NCI-H2196 (cell line): Measurements from ENCODE around the gene QRFP.

Experiments
- DNase-seq: peaks from one replicate; lab custom pipeline; 2025; ENCODE audit not compliant: unreplicated experiment; lab: John Stamatoyannopoulos, UW

The QRFP gene

DNA sequence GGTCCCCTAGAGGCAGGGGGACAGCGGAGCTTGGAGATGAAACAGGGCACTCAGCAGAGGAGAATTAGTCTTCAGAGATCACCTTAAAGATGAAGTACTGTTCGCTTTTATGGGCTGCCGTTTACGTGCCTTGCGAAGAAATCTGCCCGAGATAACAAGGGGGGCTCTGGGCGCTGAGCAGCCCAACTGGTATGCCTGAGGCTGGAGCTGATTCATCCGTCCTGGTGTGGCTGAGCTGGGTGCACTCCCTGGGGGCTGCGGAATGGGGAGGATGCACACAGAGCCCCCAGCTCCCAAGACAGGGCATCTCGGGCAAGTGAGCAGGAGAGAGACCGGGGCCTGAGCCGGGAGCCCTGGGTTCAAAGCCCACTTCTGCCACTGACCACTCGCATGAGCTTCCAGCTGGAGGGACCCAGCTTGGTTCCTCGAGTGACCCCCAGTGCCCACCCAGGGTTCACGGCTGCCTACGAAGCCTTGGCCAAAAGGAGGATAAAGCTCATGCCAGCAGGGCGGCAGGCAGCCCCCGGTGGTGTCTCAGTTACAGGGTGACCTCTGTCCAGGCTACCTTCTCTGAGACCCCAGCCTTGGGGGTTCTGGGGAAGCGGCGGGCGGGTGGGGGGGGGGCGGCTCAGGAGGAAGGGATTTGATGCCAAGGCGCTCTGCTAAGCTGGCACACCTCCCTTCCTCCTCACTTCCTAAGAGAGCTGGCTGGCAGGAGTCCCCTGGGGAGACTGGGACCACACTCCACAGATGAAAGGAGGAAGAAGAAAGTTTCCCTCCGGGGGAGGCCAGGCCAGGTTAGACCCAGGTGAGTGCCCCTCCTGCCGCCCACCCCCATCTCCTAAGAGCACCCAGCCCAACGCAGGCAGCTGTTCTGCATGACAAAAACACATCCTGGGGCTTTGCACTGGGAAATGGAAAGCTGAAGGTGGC lies 36.8 kb upstream of the QRFP start:
- DNase-seq: no peak

DNA sequence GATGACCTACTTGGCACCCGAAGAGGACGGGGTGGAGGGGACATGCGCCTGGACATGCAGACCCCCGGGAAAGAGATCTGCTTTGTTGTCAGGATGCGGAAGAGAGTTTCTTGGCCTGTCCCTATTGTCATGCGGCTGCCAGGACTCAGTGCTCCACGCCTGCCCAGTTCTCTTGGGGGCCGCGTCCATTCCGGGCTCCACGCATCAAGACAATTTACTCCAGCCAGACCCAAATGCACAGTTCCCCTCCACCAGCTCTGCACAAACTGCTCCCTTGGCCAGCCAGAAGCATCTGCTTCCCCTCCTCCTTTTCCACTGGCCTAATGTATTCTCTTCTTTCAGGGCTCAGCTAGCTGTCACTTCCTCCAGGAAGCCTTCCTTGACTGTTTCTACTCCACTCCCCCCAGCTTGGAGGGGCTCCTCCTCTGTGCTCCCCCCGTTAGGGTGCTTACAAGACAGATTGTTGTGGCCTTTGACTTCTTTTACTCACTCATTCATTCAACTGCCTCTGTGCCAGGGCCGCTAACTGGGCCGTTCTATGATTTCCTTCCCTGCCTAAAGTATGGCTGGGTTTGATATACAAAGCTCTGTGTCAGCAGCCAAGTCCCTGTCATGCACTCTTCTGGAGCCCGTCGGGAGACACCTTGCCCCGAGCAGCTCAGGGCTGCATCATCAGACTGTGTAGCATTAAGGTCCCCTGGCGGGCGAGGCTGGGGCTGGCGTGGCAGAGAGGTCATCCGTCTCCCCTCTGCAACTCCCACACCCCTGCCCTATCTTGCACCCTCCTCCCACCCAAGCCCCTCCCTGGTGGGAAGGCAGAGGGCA lies 35.9 kb upstream of the QRFP start:
- no peak for DNase-seq

DNA sequence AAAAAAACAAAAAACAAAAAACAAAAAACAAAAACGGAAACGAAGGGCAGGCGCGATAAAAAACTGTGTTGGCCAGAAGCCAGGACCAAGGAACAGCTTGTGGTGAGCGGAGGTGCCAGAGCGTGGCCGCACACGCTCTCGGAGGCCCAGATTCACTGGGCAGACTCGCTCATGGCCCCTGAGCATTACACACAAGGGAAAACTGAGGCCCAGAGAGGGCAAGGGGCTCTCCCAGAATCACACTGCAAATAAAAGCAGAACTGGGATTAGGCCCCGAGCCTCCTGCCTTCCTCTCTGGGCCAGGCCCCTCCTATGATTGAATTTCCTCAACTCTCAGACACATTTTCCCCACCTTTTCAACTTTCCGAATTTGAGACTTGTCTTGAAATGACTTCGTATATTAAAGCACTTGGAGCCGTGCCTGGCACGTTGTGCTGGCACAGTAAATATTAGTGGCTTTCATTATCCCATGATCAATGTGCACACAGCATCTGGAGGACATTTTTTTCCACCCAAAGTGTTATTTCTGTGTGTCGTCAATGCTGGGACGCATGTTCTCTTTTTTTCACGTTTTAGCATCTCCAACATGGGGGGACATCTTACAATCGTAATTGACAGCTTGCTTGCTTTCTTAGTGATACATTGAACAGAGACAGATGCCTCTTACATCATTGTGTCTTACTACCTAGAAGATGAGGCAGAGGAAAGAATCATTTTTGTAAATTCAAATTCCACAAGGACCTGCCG lies 35.1 kb upstream of the QRFP start:
- no peak for DNase-seq

DNA sequence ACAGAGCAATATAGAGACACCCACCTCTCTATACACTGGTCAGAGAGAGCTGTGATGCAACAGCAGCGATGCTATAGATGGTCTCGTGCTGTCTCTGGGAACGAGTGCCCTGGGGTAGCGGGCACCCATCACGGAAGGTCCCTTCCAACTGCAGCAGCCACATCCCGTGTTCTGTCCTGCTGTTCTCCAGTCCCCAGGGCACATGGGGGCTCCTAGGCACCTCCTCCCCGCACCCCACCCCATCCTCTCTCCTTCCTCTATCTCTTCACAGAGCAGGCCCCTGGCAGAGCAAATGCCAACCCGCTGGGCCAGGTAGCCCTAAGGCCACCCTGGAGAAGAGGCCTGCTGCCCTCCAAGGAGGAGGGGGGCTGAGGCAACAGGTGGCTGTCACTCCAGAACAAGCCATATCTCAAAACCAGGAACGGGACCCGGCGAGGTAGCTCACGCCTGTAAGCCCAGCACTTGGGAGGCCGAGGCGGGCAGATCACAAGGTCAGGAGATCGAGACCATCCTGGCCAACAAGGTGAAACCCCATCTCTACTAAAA lies 34.3 kb upstream of the QRFP start:
- DNase-seq: no peak

DNA sequence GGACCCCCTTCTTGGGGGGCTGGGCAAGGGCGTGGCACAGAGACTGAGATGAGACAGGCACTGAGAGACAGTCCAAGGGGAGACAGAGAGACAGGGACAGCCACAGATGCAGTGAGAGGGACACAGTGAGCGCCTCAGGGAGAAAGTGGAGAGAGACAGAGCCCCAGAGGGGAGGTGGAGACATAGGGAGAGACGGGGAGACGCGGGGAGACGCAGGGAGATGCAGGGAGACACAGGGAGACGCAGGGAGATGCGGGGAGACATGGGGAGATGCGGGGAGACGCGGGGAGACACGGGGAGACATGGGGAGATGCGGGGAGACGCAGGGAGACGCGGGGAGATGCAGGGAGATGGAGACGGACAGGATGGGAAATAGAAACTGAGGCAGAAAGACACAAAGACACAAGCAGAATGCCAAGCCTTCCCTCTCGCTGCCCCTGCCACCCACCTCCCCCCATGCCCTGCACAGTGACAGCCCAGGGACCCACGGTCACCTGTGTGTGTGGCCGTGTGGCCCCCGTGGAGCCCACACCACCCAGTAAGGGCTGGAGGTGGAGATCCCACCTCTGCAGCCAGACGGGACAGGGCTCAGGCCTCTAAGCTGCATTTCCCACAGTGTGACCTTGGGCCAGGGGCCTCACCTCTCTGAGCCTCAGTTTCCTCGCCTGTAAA lies 33.7 kb upstream of the QRFP start:
- DNase-seq: no peak

DNA sequence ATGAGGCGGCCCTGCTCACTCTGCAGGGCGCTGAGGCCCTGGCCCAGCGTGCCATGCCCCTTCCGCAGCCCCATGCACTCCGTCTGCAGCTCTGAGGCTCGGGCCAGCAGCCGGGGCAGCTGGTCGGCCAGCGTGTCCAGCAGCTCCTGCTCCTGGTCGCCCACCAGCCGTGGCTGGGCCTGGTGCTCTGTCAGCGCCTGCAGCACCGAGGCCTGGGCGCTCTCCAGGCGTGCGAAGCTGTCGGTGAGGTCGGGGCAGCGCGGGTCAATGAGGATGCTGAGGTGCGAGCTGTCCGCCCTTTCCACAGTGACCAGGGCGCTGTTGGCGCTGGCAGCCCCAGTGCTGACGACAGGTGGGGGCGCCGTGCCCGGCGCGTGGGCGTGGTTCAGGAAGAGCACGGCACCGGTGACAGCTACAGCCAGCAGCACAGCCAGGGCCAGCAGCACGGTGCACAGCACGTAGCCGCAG lies 33.0 kb upstream of the QRFP start:
- DNase-seq: no peak

DNA sequence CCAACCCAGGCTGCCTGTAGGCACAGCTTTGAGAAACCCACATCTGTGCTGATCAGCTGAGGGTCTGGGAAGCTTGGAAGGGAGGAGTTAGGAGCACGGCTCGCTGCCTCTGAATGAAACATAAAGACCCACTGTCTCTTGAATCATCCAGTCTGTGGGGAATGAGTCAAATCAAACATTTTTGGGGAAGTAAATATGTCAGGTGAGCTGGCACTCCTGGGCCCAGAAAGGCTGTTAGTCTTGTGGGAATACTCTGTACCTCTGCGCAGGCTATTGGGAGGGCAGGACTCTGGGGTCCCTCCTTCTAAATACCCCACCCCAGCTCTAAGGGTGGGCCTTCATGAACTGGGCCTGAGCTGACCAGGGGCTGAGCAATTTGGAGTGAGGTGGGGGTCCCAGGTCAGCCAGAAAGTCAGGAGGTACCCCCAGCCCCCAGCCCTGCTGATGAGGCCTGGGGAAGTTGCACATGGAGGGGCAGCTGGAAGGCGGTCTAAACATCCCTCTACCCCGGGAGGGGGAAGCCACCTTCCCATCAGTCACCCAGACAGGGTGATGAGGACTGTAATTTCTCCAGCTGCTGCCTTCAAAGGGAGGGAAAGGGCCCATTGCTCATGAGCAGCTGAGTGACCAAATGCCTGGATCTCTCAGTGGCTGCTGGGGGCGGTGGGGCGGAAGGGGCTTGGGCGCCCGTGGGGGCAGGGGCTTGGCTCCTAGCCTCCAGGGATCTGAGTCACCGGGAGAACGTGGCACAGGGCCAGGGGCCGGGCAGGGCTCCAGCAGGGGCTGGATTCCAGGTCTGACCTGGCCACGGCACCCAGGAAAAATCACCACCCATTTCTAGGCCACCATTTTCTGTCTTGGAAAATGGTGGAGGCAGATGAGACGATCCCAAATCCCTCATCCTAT lies 31.6 kb upstream of the QRFP start:
- DNase-seq: peak; percentile 68

DNA sequence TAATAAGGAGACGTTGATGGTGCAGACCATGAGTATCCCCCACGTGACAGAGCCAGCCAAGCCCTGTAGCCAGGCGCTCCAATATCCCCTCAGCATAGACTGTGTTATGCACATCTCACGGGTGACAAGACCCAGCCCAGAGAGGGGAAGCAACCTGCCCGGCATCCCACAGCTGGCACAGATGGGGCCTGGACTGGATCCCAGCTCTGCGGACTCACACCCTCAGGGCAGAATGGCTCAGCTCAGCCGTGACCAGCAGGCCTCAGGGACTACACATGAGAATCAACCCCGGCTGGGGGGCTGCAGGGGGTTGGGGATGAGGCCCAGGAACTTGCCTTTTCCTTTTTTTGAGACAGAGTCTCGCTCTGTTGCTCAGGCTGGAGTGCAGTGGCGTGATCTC lies 30.7 kb upstream of the QRFP start:
- no peak for DNase-seq

DNA sequence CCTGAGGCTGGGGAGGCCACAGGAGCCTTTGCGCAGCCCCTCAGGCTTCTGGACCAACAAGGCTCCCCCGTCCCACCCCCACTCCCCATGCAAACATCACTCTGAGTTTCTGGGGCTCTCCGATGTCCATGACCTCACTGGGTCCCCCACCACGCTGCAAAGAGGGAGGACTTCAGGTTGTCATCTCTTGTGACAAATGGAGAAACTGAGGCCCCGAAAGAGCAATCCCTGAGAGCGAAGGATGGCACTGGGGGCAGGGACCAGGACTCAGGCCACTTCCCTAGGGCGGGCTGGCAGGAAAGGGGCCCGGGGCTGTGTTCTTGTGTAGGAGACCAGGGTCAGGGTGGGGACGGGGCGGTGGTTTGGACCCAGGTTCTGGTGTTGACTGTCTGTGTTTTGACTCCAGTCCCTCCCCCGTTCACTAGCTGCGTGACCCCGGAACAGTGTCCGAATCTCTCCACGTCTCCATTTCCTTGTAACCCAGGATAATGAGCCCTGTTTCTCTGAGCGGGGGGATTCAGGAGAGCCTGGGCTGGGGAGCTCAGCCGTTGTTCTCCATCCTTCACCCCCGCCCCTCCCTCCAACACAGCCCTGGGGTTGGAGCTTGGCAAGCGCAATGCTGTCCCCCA lies 28.6 kb upstream of the QRFP start:
- DNase-seq: no peak

DNA sequence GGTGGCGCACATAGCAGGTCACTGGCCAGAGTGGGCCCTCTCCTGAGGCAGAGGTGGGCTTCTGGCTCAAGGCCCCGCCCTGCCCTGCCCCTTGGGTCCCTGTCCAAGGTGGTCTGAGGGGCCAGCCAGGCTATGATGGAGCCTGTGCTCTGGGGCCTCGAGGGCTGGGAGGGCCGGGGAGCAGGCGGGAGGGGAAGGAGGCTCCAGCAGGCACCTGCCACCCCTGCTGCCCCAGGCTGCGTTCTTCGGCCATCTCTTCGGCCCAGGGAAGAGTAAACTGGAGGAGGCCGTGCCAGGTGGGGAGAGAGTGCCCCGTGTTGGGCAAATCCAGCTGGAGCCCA lies 27.8 kb upstream of the QRFP start:
- no peak for DNase-seq

DNA sequence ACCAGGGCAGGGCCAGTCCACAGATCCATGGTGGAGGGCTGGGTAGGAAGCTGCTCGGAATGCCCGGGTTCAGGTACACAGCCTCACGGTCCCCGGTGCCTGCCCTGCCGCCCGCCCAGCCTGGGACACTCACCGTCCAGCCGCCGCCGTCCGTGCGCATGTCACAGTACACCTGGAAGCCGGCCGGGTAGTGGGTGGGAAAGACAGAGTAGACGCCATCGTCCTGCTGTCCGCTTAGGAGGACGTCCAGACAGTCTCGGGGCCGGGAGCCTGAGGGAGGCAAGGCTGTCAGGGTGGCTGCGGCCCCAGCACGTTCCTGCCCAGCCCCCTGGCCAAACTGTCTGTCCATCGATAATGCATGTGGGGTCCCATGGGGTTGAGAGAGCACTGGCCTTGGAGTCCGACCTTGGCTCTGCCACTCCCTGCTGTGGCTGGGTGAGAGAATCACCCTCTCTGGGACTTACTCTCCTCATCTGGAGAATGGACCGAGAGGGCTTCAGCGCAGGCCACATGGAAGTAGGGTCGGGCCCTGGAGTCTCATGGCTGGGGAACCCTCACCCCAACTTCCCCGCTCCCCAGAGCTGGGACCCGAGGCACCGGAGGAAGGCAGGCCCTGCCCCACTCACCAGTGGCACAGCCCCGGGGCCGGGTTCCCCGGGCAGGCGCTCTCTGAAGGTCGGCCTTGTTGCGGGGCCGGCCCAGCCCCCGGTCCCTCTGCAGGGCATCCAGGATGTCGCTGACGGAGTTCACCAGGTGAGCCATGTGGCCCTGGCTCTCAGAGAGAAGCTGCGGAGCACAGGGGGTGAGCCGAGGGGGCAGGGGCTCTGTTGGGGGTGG lies 27.2 kb upstream of the QRFP start:
- no peak for DNase-seq

DNA sequence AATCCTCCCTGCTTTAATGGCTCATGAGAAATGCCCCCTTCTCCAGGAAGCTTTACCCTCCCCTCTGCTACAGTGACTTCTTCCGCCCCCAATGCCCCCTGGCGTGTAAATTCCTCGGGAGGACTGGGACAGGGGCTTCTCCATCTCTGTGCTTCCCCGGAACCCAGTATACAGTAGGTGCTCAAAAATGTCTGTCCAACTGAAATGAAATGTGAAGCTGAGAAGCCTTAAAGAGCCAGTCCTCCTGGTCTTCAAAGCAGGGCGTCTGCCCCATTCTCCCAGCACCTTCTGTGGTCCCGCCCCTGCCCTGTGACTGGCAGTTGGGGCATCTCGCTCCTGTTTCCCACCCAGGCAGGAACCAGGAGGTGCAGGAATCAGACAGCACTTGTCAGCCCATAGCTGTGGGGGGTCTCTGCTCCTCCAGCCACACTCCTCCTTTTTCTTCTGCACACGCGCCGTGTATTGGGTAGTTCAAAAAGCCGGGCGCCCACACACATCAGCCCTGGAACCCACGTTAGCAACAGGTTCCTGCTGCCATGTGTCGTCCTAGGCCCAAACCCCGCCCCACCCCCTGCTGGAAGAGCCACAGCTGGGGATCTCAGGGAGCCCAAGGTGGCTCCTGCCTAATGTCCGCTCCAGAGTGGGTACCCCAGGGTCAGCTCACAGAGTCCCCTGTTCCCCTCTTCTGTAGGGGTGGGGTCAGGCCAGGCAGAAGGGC lies 26.4 kb upstream of the QRFP start:
- DNase-seq: no peak

DNA sequence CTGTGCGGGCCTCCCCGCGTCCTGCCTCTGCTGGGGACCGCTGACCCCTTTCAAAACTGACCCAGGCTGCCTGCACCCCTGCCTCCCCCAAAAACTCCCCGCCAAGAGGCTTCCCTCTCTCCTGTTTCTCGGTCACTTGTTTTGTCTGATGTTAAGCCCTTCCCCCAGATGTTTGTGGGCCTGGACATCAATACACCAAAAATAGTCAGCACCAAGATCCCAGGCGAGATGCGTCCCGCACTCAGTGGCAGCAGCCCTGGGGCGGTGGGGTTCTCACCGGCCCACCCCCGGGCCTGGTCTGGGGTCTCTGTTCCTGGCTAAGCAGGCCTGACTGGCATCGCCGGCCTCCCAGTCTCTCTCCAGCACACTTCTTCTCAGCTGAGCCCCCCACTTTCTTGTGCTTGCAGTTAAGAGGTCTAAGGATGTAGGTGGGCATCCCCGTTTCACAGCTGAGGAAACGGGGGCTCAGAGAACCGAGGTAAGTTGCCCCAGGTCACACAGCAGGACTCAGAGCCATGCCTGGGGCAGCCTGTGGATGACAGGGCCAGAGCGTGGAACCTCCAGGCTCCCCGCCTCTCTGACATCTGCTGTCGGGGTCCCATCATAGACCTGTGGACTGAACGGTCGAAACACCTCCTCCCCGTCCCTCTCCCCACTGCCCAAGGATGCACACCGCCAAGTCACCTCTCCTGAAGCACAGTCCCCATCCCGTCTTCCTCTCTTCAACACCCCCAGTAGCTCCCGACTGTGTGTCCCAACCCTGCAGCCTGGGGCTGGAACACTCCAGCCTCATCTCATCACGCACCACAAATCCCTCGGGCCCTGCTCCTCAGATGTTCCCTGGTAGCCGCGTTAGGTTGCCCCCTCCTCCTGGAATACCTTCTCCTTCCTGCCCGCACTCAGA lies 25.6 kb upstream of the QRFP start:
- no peak for DNase-seq

DNA sequence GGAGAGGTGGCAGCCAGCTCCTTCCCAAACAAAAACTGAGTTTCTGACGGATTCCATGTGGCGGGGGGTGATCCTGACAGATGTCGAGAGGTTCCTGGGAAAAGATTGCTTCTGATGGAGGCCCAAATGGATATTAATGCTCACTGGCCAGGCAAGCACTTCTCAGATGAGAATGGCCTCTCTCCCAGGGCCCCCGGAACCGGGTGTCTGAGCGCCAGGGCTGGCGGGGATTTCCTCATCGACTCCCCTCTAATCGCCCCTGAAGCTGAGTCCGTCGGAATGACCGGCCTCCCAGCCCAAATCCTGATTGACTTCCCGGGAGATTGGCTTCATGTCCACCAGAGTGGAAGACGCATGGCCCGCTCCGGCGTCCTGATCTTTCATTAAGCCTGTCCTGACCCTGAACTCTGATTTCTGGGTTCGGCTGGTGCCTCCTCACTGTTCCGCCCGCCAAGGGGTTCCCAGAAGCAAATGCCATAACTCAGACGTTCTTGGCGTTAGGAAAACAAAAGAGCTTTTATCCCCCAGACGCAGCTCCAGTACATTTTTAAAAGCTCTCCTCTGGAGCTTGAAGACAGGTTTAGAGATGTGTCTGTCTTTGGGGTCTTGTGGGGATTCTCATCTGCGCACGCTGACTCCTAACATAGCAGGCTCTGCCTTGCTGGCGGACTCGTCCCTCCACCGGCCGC lies 24.8 kb upstream of the QRFP start:
- DNase-seq: no peak

DNA sequence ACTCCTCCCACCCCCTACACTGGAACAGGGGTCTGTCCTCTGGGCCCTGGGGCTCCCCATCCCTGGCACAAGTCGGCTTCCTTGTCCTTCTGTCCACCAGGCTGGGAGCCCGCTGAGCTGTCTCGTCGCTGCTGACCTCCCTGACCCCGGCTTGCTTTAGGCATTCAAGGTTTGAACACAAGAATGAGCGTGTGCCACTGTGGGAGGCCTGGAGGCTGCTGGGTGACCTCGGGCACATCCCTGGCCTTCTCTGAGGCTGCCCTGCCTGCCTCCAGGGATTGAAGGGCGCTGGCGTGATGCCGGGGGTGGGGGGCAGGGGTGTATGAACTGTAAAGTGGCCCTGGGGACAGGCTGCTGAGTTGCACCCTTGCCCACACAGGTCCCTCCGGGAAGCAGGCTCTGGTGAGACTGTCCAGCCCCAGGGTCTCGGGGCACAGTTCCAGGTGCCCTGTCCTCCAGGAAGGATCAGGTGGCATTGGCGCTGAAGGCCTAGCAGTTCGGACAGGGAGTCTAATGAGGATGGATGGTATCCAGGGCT lies 24.2 kb upstream of the QRFP start:
- no peak for DNase-seq

DNA sequence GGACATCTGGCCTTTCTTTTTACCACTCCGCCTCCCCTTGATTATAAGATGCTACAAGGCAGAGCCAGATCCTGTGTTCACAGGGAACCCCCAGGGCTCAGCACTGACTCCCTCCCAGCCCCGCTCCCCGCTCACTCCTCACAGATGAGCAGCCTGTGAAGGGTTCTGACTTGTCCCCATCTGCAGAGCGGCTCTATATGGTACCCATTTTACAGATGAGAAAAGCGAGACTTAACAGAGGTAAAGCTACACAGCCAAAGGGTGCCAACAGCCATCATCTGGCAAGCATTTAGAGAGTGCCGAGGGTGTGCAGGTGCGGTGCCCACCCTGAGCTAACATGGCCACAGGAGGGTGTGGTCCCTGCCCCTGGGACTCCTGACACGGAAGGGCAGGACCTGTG lies 23.6 kb upstream of the QRFP start:
- no peak for DNase-seq
